ENCODE measurements around the gene ITGA8. TPM values are rescaled to one million over a fixed set of nuclear protein-coding genes. Genes with fewer than 3 reads are reported as not detected.

ITGA8 gene
- total RNA-seq, 3 donors from 2014 or later (not counting 1 experiment from before 2014, with no cell fraction given) = not detected

- Mint-ChIP-seq H3K4me1 (no peaks in the 10 kb centered on the region), H3K27me3 (ENCODE audit: low read depth in 2 of 2) (no peaks in the 10 kb centered on the region), H3K36me3 (no peaks in the 10 kb centered on the region), H3K4me3 (no peak overlapping the region), H3K9me3 (no peaks in the 10 kb centered on the region), H3K27ac (no peak overlapping the region)
- DNase-seq (no peak), ATAC-seq (no peak)
- intact Hi-C loops (cut with micrococcal nuclease) = no loop called here
- no peak overlapping the region for H3K27ac ChIP-seq (ENCODE audit: low read length)
- H3K4me3 ChIP-seq (ENCODE audit: low read length) = no peak overlapping the region
- WGBS (ENCODE audit: insufficient coverage) = 100% methylated on average over 1 of the region's 2 CpGs
- H3K27me3 ChIP-seq (ENCODE audit: control insufficient read depth, insufficient read depth, low read length) = peaks cover 2% of the 10 kb centered on the region
- no peaks in the 10 kb centered on the region for H3K9me3 ChIP-seq (ENCODE audit: control insufficient read depth, insufficient read depth, low read length)
- TF ChIP-seq CTCF (IDR thresholded peaks at IDR 0.05) = no peak
- H3K4me1 ChIP-seq (ENCODE audit: control insufficient read depth, insufficient read depth, low read length) = no peaks in the 10 kb centered on the region
- H3K36me3 ChIP-seq (ENCODE audit: control insufficient read depth, insufficient read depth, low read length) = no peaks in the 10 kb centered on the region
Observed at GRCh38 chr10:15591431-15591830, 128.3 kb downstream of the ITGA8 start.

GRCh38 chr10:15588635-15589508 is 130.8 kb downstream of the ITGA8 start:
- Histone ChIP-seq H3K4me1 (ENCODE audit: control insufficient read depth, insufficient read depth, low read length) (no peaks in the 10 kb centered on the region), H3K4me3 (ENCODE audit: low read length) (no peak overlapping the region), H3K9me3 (ENCODE audit: control insufficient read depth, insufficient read depth, low read length) (no peaks in the 10 kb centered on the region), H3K27me3 (ENCODE audit: control insufficient read depth, insufficient read depth, low read length) (no peaks in the 10 kb centered on the region), H3K36me3 (ENCODE audit: control insufficient read depth, insufficient read depth, low read length) (no peaks in the 10 kb centered on the region), H3K27ac (ENCODE audit: low read length) (no peak overlapping the region)
- no peaks in the 10 kb centered on the region for H3K9me3 Mint-ChIP-seq
- intact Hi-C loops (cut with micrococcal nuclease) = no loop called here
- H3K27ac Mint-ChIP-seq = no peak overlapping the region
- no peak overlapping the region for H3K4me3 Mint-ChIP-seq
- no peak for TF ChIP-seq CTCF (IDR thresholded peaks at IDR 0.05)
- H3K4me1 Mint-ChIP-seq = no peaks in the 10 kb centered on the region
- DNase-seq = no peak
- WGBS (ENCODE audit: insufficient coverage) = 66% methylated on average over 5 of the region's 9 CpGs
- H3K27me3 Mint-ChIP-seq (ENCODE audit: low read depth in 2 of 2) = no peaks in the 10 kb centered on the region
- no peak for ATAC-seq
- no peaks in the 10 kb centered on the region for H3K36me3 Mint-ChIP-seq

GRCh38 chr10:15588151-15588550 is 131.6 kb downstream of the ITGA8 start:
- 86% methylated on average over 5 of the region's 5 CpGs for WGBS (ENCODE audit: insufficient coverage)
- Mint-ChIP-seq H3K27me3 (ENCODE audit: low read depth in 2 of 2) (no peaks in the 10 kb centered on the region), H3K4me3 (no peak overlapping the region), H3K4me1 (no peaks in the 10 kb centered on the region), H3K9me3 (no peaks in the 10 kb centered on the region), H3K36me3 (no peaks in the 10 kb centered on the region), H3K27ac (no peak overlapping the region)
- ATAC-seq (no peak), DNase-seq (no peak)
- Histone ChIP-seq H3K9me3 (ENCODE audit: control insufficient read depth, insufficient read depth, low read length) (no peaks in the 10 kb centered on the region), H3K27me3 (ENCODE audit: control insufficient read depth, insufficient read depth, low read length) (no peaks in the 10 kb centered on the region), H3K4me1 (ENCODE audit: control insufficient read depth, insufficient read depth, low read length) (no peaks in the 10 kb centered on the region), H3K36me3 (ENCODE audit: control insufficient read depth, insufficient read depth, low read length) (no peaks in the 10 kb centered on the region), H3K4me3 (ENCODE audit: low read length) (no peak overlapping the region), H3K27ac (ENCODE audit: low read length) (no peak overlapping the region)
- TF ChIP-seq CTCF (IDR thresholded peaks at IDR 0.05) = no peak
- intact Hi-C loops (cut with micrococcal nuclease) = no loop called here

- H3K27me3 ChIP-seq (ENCODE audit: control insufficient read depth, insufficient read depth, low read length) = no peaks in the 10 kb centered on the region
Observed at GRCh38 chr10:15587271-15587670, 132.5 kb downstream of the ITGA8 start.

More at GRCh38 chr10:15587271-15587670, 132.5 kb downstream of the ITGA8 start:
- Histone ChIP-seq H3K4me3 (ENCODE audit: low read length) (no peak overlapping the region), H3K27ac (ENCODE audit: low read length) (no peak overlapping the region), H3K4me1 (ENCODE audit: control insufficient read depth, insufficient read depth, low read length) (no peaks in the 10 kb centered on the region), H3K9me3 (ENCODE audit: control insufficient read depth, insufficient read depth, low read length) (no peaks in the 10 kb centered on the region), H3K36me3 (ENCODE audit: control insufficient read depth, insufficient read depth, low read length) (no peaks in the 10 kb centered on the region)
- Mint-ChIP-seq H3K4me1 (no peaks in the 10 kb centered on the region), H3K36me3 (no peaks in the 10 kb centered on the region), H3K4me3 (no peak overlapping the region), H3K27ac (no peak overlapping the region), H3K9me3 (peaks cover 0 to 4% of the 10 kb centered on the region in 2 donors), H3K27me3 (ENCODE audit: low read depth in 2 of 2) (no peaks in the 10 kb centered on the region)
- TF ChIP-seq CTCF (IDR thresholded peaks at IDR 0.05) = no peak
- intact Hi-C loops (cut with micrococcal nuclease) = no loop called here
- DNase-seq (no peak), ATAC-seq (no peak)
- 94% methylated on average over 2 of the region's 3 CpGs for WGBS (ENCODE audit: insufficient coverage)
